Activated naive CD4-positive, alpha-beta T cell treated with anti-CD3 and anti-CD28 coated beads for 36 hours (primary cell): ENCODE data around the gene CLRN2. TPM values are rescaled to one million over a fixed set of nuclear protein-coding genes. Genes with fewer than 3 reads are reported as not detected.
A peak's percentile ranks its signal among the peaks of the same experiment; 100 is the strongest.

ENCODE experiments used
- CTCF ChIA-PET: fragments of 350-600 bp; sonication (Branson Sonifier 250); formaldehyde crosslinking; loops from one replicate; lab custom pipeline; 2021; ENCODE audit warnings: antibody characterized with exemption; lab: Charles Lee
- DNase-seq: peaks from one replicate; pipeline ENCODE4 v3.0.0-alpha.2; 2020
- H3K27ac Mint-ChIP-seq: one replicate; pipeline ENCODE4 v1.8.0; 2021; ENCODE audit warnings: mild to moderate bottlenecking, mixed read lengths
- H3K27me3 Mint-ChIP-seq: one replicate; pipeline ENCODE4 v1.8.0; 2021; ENCODE audit warnings: low read depth, mixed read lengths
- H3K36me3 Mint-ChIP-seq: one replicate; pipeline ENCODE4 v1.8.0; 2021; ENCODE audit warnings: low read depth, mixed read lengths
- H3K4me1 Mint-ChIP-seq: one replicate; pipeline ENCODE4 v1.8.0; 2021; ENCODE audit warnings: low read depth, mixed read lengths
- H3K4me3 Mint-ChIP-seq: one replicate; pipeline ENCODE4 v1.8.0; 2021; ENCODE audit warnings: mild to moderate bottlenecking, moderate library complexity, mixed read lengths
- H3K9me3 Mint-ChIP-seq: one replicate; pipeline ENCODE4 v1.8.0; 2021; ENCODE audit warnings: mixed read lengths
- intact Hi-C: fragments of 100-400 bp; cut with micrococcal nuclease; formaldehyde crosslinking; loops from one replicate; pipeline ENCODE4 v1.15.1; 2023
- total RNA-seq, 2 experiments: library from RNA; stranded (reverse); gene quantifications; one replicate each; pipeline ENCODE4 v1.2.3, GENCODE V29; 2021

Gene CLRN2
- total RNA-seq, 2 experiments from 2014 or later = not detected

- Mint-ChIP-seq H3K9me3 (no peaks in the 10 kb centered on the region), H3K36me3 (peaks cover 45% of the 10 kb centered on the region), H3K4me1 (peaks cover 15% of the 10 kb centered on the region), H3K27me3 (no peaks in the 10 kb centered on the region), H3K27ac (no peak overlapping the region), H3K4me3 (no peak overlapping the region)
- intact Hi-C loops = no loop called here
- no peak for DNase-seq
- CTCF ChIA-PET = interaction anchor here (0.9 kb wide), 1 partner anchor 19 kb away, joined by 3 read pairs; no protein-coding TSS in a partner anchor
Observed at GRCh38 chr4:17490575-17491059, 24.3 kb upstream of the CLRN2 start.

GRCh38 chr4:17491196-17491595 is 23.8 kb upstream of the CLRN2 start:
- intact Hi-C loops = no loop called here
- no peak for DNase-seq
- peaks cover 15% of the 10 kb centered on the region for H3K4me1 Mint-ChIP-seq
- H3K36me3 Mint-ChIP-seq = peaks cover 45% of the 10 kb centered on the region
- H3K4me3 Mint-ChIP-seq = no peak overlapping the region
- no peaks in the 10 kb centered on the region for H3K9me3 Mint-ChIP-seq
- H3K27me3 Mint-ChIP-seq = no peaks in the 10 kb centered on the region
- no peak overlapping the region for H3K27ac Mint-ChIP-seq
- CTCF ChIA-PET = no interaction called here

- Mint-ChIP-seq H3K9me3 (no peaks in the 10 kb centered on the region), H3K27ac (no peak overlapping the region), H3K4me3 (no peak overlapping the region), H3K36me3 (peaks cover 37% of the 10 kb centered on the region), H3K27me3 (no peaks in the 10 kb centered on the region), H3K4me1 (peaks cover 15% of the 10 kb centered on the region)
- CTCF ChIA-PET = no interaction called here
- no peak for DNase-seq
- intact Hi-C loops = no loop called here
Observed at GRCh38 chr4:17492058-17492741, 22.8 kb upstream of the CLRN2 start.

- no peak overlapping the region for H3K27ac Mint-ChIP-seq
- H3K4me1 Mint-ChIP-seq = peaks cover 15% of the 10 kb centered on the region
- DNase-seq = no peak
- no peaks in the 10 kb centered on the region for H3K9me3 Mint-ChIP-seq
- intact Hi-C loops = no loop called here
- no peaks in the 10 kb centered on the region for H3K27me3 Mint-ChIP-seq
- no peak overlapping the region for H3K4me3 Mint-ChIP-seq
- CTCF ChIA-PET = interaction anchor here (0.8 kb wide), 1 partner anchor 21 kb away, joined by 5 read pairs; no protein-coding TSS in a partner anchor
- peaks cover 39% of the 10 kb centered on the region for H3K36me3 Mint-ChIP-seq
Observed at GRCh38 chr4:17492876-17493275, 22.1 kb upstream of the CLRN2 start.

- H3K4me3 Mint-ChIP-seq = no peak overlapping the region
- no peak for DNase-seq
- CTCF ChIA-PET = interaction anchor here (0.8 kb wide), 1 partner anchor 21 kb away, joined by 5 read pairs; no protein-coding TSS in a partner anchor
- H3K9me3 Mint-ChIP-seq = no peaks in the 10 kb centered on the region
- no peak overlapping the region for H3K27ac Mint-ChIP-seq
- H3K36me3 Mint-ChIP-seq = peaks cover 39% of the 10 kb centered on the region
- peaks cover 18% of the 10 kb centered on the region for H3K4me1 Mint-ChIP-seq
- no peaks in the 10 kb centered on the region for H3K27me3 Mint-ChIP-seq
- intact Hi-C loops = no loop called here
Observed at GRCh38 chr4:17493619-17494018, 21.3 kb upstream of the CLRN2 start.

GRCh38 chr4:17494258-17495190 is 20.4 kb upstream of the CLRN2 start:
- H3K9me3 Mint-ChIP-seq = no peaks in the 10 kb centered on the region
- peaks cover 18% of the 10 kb centered on the region for H3K4me1 Mint-ChIP-seq
- intact Hi-C loops = no loop called here
- peaks cover 39% of the 10 kb centered on the region for H3K36me3 Mint-ChIP-seq
- no peak overlapping the region for H3K4me3 Mint-ChIP-seq
- peak overlapping the region; percentile 46 for H3K27ac Mint-ChIP-seq
- CTCF ChIA-PET = no interaction called here
- peak; percentile 25 for DNase-seq
- H3K27me3 Mint-ChIP-seq = no peaks in the 10 kb centered on the region

- intact Hi-C loops = no loop called here
- no peak overlapping the region for H3K4me3 Mint-ChIP-seq
- peaks cover 26% of the 10 kb centered on the region for H3K4me1 Mint-ChIP-seq
- no peaks in the 10 kb centered on the region for H3K27me3 Mint-ChIP-seq
- no peak for DNase-seq
- CTCF ChIA-PET = interaction anchor here (1.6 kb wide), 1 partner anchor 29 kb away, joined by 3 read pairs; no protein-coding TSS in a partner anchor
- peaks cover 36% of the 10 kb centered on the region for H3K36me3 Mint-ChIP-seq
- no peak overlapping the region for H3K27ac Mint-ChIP-seq
- no peaks in the 10 kb centered on the region for H3K9me3 Mint-ChIP-seq
Observed at GRCh38 chr4:17497890-17498523, 17.0 kb upstream of the CLRN2 start.

- Mint-ChIP-seq H3K27ac (peak overlapping the region; percentile 18), H3K9me3 (no peaks in the 10 kb centered on the region), H3K4me1 (peaks cover 10% of the 10 kb centered on the region), H3K36me3 (peaks cover 46% of the 10 kb centered on the region), H3K4me3 (no peak overlapping the region), H3K27me3 (no peaks in the 10 kb centered on the region)
- CTCF ChIA-PET = interaction anchor here (0.6 kb wide), 1 partner anchor 160 kb away, joined by 3 read pairs; no protein-coding TSS in a partner anchor
- DNase-seq = no peak
- intact Hi-C loops = no loop called here
Observed at GRCh38 chr4:17500574-17500973, 14.4 kb upstream of the CLRN2 start.

GRCh38 chr4:17502756-17503155 is 12.2 kb upstream of the CLRN2 start:
- DNase-seq = no peak
- intact Hi-C loops = no loop called here
- Mint-ChIP-seq H3K27ac (no peak overlapping the region), H3K4me3 (no peak overlapping the region), H3K27me3 (no peaks in the 10 kb centered on the region), H3K4me1 (peaks cover 14% of the 10 kb centered on the region), H3K9me3 (no peaks in the 10 kb centered on the region), H3K36me3 (peaks cover 52% of the 10 kb centered on the region)
- CTCF ChIA-PET = no interaction called here

- CTCF ChIA-PET = no interaction called here
- no peak overlapping the region for H3K27ac Mint-ChIP-seq
Observed at GRCh38 chr4:17504081-17504480, 10.9 kb upstream of the CLRN2 start.

GRCh38 chr4:17510582-17510981 is 4.4 kb upstream of the CLRN2 start:
- Mint-ChIP-seq H3K27ac (no peak overlapping the region), H3K4me3 (peak overlapping the region; percentile 89), H3K36me3 (peaks cover 26% of the 10 kb centered on the region), H3K4me1 (peaks cover 24% of the 10 kb centered on the region), H3K9me3 (no peaks in the 10 kb centered on the region), H3K27me3 (no peaks in the 10 kb centered on the region)
- intact Hi-C loops = loop anchor here (5.0 kb wide), 1 partner anchor 173 kb away; no protein-coding TSS in a partner anchor
- CTCF ChIA-PET = interaction anchor here (1.0 kb wide), 1 partner anchor 38 kb away, joined by 3 read pairs; no protein-coding TSS in a partner anchor
- no peak for DNase-seq

More at GRCh38 chr4:17504081-17504480, 10.9 kb upstream of the CLRN2 start:
- peaks cover 49% of the 10 kb centered on the region for H3K36me3 Mint-ChIP-seq
- no peak overlapping the region for H3K4me3 Mint-ChIP-seq
- peaks cover 11% of the 10 kb centered on the region for H3K4me1 Mint-ChIP-seq
- H3K9me3 Mint-ChIP-seq = no peaks in the 10 kb centered on the region
- no peak for DNase-seq
- no peaks in the 10 kb centered on the region for H3K27me3 Mint-ChIP-seq
- intact Hi-C loops = no loop called here

GRCh38 chr4:17511051-17511450 is 3.9 kb upstream of the CLRN2 start:
- no peak for DNase-seq
- CTCF ChIA-PET = no interaction called here
- Mint-ChIP-seq H3K27ac (peak overlapping the region; percentile 63), H3K4me3 (peak overlapping the region; percentile 89), H3K9me3 (no peaks in the 10 kb centered on the region), H3K36me3 (peaks cover 24% of the 10 kb centered on the region), H3K27me3 (no peaks in the 10 kb centered on the region), H3K4me1 (peaks cover 24% of the 10 kb centered on the region)
- intact Hi-C loops = loop anchor here (5.0 kb wide), 1 partner anchor 174 kb away; no protein-coding TSS in a partner anchor
